Transverse colon (tissue), 4 donors: Measurements from ENCODE around the gene PTPRO. TPM values are rescaled to one million over a fixed set of nuclear protein-coding genes. Genes with fewer than 3 reads are reported as not detected.

ENCODE experiments used
- DNase-seq: peaks from one replicate; pipeline ENCODE4 v3.0.0-alpha.2; 2019
- H3K27ac ChIP-seq, 4 donors: fragments of 200-600 bp; sonication (generic); 2 replicates each; pipeline ENCODE4 v1.5.1; 2016 to 2018; ENCODE audit warnings: inconsistent platforms in 4 of 4
- H3K27me3 ChIP-seq: fragments of 200-600 bp; sonication (generic); 2 replicates; pipeline ENCODE4 v1.5.1; 2017; ENCODE audit warnings: inconsistent platforms
- H3K36me3 ChIP-seq, 4 donors: fragments of 200-600 bp; sonication (generic); 2 replicates each; pipeline ENCODE4 v1.5.1; 2017 to 2019; ENCODE audit warnings: inconsistent platforms in 4 of 4
- H3K4me1 ChIP-seq, 4 donors: fragments of 200-600 bp; sonication (generic); 2 replicates each; pipeline ENCODE4 v1.5.1; 2017 to 2020; ENCODE audit warnings: inconsistent platforms in 4 of 4
- H3K4me3 ChIP-seq, 4 donors: fragments of 200-600 bp; sonication (generic); 1 replicate in 1 of 4; 2 replicates in 3 of 4; pipeline versions ENCODE4 v1.5.1 to v1.6.1; 2017 to 2019; ENCODE audit warnings: inconsistent platforms in 4 of 4
- H3K9me3 ChIP-seq, 2 donors: fragments of 200-600 bp; sonication (generic); 2 replicates each; pipeline ENCODE4 v1.5.1; 2017 to 2019; ENCODE audit warnings: inconsistent platforms in 2 of 2
- EP300 ChIP-seq: sonication (generic); formaldehyde crosslinking; IDR thresholded peaks from one replicate; pipeline ENCODE4 v1.6.1; 2017; ENCODE audit warnings: antibody characterized with exemption, low read depth
- POLR2A ChIP-seq: fragments of 450-650 bp; IDR thresholded peaks from one replicate; pipeline ENCODE4 v1.6.1; 2016; ENCODE audit warnings: antibody characterized with exemption, mild to moderate bottlenecking, moderate library complexity
- POLR2AphosphoS5 ChIP-seq, 3 donors: sonication (generic); formaldehyde crosslinking; IDR thresholded peaks; one replicate each; pipeline ENCODE4 v1.6.1; 2016; ENCODE audit warnings: antibody characterized with exemption in 3 of 3
- WGBS, 2 donors: methylation state at CpG; one replicate each; pipeline ENCODE4 v1.1.5; 2018; ENCODE audit warnings: low coverage in 1 of 2; 5-methylcytosine and 5-hydroxymethylcytosine counted together
- in situ Hi-C, 4 donors: fragments of 200-750 bp; cut with MboI; loops; one replicate each; pipeline versions ENCODE4 v1.15.0 to v1.15.1; 2017; ENCODE audit warnings: low sequenced_read_pairs in 3 of 4, low pct_ligation_motif_present in 1 of 4, low pct_unique_long_range_greater_than_20kb in 1 of 4
- intact Hi-C: fragments of 100-400 bp; cut with DNase I; formaldehyde crosslinking; loops from one replicate; pipeline ENCODE4 v1.15.1; 2023; ENCODE audit warnings: low total_unique reads
- total RNA-seq, 4 donors: library from RNA; depleted of rRNA; stranded (reverse); fragments of >200 nt; gene quantifications; one replicate each; pipeline ENCODE4 v1.1.0, GENCODE V29; 2016
- TF ChIP-seq, protein P1 (sequence below), 5 experiments: fragments of 200-600 bp in 3 of 5; fragments of 450-650 bp in 2 of 5; sonication (generic) in 3 of 5; IDR thresholded peaks; 1 replicate in 2 of 5; 2 replicates in 3 of 5; pipeline ENCODE4 v1.5.1; 2016 to 2017; ENCODE audit warnings: antibody characterized with exemption in 5 of 5, inconsistent platforms in 3 of 5, mild to moderate bottlenecking in 2 of 5, moderate library complexity in 1 of 5

PTPRO gene
- total RNA-seq, 4 donors from 2014 or later: 0.75 to 7.9 (median 5.5) TPM

DNA sequence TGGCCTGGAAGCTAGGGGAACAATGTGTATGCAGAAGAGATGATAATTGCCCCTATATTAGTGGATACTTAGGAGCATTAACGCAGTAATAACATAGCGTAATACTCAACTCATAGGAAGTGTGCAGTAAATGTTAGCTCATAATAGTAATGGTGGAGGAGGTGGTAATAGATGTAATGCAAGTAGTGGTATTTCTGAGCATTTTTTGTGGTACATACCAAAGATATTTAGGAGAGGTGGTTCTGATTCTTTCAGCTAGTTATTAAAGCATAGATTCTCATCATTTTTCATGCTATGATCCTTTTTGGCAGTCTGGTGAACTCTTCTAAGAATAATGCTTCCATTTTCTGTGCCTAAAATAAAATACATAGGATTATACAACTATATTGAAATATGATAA, 233.1 kb downstream of the PTPRO start:
- H3K27ac ChIP-seq: no peak overlapping the region
- no peaks in the 10 kb centered on the region for H3K4me1 ChIP-seq
- no peaks in the 10 kb centered on the region for H3K27me3 ChIP-seq
- H3K4me3 ChIP-seq: no peak overlapping the region
- DNase-seq: no peak
- no peak for TF ChIP-seq POLR2AphosphoS5 (IDR thresholded peaks at IDR 0.05)
- TF ChIP-seq, protein P1, sequence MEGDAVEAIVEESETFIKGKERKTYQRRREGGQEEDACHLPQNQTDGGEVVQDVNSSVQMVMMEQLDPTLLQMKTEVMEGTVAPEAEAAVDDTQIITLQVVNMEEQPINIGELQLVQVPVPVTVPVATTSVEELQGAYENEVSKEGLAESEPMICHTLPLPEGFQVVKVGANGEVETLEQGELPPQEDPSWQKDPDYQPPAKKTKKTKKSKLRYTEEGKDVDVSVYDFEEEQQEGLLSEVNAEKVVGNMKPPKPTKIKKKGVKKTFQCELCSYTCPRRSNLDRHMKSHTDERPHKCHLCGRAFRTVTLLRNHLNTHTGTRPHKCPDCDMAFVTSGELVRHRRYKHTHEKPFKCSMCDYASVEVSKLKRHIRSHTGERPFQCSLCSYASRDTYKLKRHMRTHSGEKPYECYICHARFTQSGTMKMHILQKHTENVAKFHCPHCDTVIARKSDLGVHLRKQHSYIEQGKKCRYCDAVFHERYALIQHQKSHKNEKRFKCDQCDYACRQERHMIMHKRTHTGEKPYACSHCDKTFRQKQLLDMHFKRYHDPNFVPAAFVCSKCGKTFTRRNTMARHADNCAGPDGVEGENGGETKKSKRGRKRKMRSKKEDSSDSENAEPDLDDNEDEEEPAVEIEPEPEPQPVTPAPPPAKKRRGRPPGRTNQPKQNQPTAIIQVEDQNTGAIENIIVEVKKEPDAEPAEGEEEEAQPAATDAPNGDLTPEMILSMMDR (IDR thresholded peaks at IDR 0.05): no peak
- WGBS, 2 donors: 90 to 95% methylated on average over 2 of the region's 2 CpGs
- in situ Hi-C loops (no loop called here), intact Hi-C loops (no loop called here)
- H3K9me3 ChIP-seq: no peaks in the 10 kb centered on the region
- H3K36me3 ChIP-seq: no peaks in the 10 kb centered on the region

DNA sequence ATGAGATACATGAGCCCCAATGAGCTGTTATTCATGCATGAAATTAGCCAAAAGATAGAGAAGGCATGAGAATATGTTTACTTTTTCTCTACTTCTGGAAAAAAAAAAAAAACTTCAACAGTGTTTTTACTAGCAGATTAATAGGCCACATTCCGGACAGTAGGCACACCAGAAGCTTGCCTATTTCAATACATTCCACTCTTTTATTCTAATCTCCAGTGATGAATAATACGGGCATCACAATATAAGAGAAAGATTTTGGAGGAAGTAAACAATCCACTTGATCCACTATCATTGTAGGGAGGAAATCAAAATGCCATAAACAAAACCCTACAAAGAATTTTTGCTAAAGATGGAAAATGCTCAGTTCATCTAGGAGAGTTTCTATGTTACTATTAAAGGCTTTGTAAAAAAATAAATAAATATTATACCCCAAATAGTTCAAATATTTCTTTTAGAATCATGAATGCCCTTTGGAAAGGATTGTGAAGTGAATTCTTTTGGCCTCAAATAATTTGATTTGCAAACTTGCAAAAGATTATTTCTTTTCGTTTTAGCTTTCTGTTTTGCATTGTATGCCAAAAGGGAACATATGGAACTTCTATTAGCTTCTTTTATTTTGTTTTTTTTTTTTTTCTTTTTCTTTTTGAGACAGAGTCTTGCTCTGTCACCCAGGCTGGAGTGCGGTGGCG, 234.2 kb downstream of the PTPRO start:
- DNase-seq: no peak
- no peaks in the 10 kb centered on the region for H3K36me3 ChIP-seq
- no peak for TF ChIP-seq POLR2AphosphoS5 (IDR thresholded peaks at IDR 0.05)
- no peak for TF ChIP-seq EP300
- TF ChIP-seq, protein P1 (IDR thresholded peaks at IDR 0.05): no peak
- TF ChIP-seq POLR2A: no peak
- H3K9me3 ChIP-seq: no peaks in the 10 kb centered on the region
- H3K27me3 ChIP-seq: no peaks in the 10 kb centered on the region
- H3K4me1 ChIP-seq: peaks cover 0 to 1% (median under 1%) of the 10 kb centered on the region in 4 donors
- no peak overlapping the region for H3K4me3 ChIP-seq
- no peak overlapping the region for H3K27ac ChIP-seq
- 73 to 85% methylated on average over 3 to 5 of the region's 5 CpGs for WGBS, 2 donors
- intact Hi-C loops (no loop called here), in situ Hi-C loops (no loop called here)

DNA sequence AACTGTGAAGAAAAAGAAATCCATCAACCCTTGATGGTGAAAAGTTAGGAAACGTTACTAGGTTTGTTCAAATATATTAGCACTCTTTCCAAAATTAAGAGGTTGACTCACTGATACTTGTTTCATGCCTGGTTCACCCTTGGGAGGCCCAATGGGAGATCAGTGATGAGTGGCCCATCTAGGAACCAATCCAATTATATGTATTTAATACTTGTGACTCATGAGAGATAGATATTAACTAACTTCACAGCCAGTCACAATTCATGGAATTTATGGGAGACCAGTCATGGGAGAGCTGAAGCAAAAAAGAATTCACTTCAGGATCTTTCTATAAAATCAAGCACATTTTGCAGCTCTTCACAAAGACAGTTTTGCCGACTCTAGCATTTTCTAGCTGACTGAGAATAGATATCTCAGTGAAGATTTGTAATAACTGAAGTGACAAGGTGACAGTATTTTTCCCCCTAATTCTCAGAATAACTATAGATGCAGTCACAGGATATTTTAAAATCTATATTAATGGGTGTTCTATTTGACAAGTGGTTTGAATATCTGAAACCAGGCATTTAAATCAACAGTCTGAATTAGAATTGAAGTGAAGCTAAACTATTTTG, 236.7 kb downstream of the PTPRO start:
- peaks cover 0 to 20% (median 3%) of the 10 kb centered on the region in 4 donors for H3K4me1 ChIP-seq
- no peaks in the 10 kb centered on the region for H3K36me3 ChIP-seq
- intact Hi-C loops: no loop called here
- DNase-seq: no peak
- H3K27me3 ChIP-seq: no peaks in the 10 kb centered on the region
- in situ Hi-C loops: no loop called here
- TF ChIP-seq EP300 (no peak), POLR2A (no peak), POLR2AphosphoS5 (IDR thresholded peaks at IDR 0.05) (no peak)
- TF ChIP-seq, protein P1 (IDR thresholded peaks at IDR 0.05): no peak
- H3K4me3 ChIP-seq: no peak overlapping the region
- no peak overlapping the region for H3K27ac ChIP-seq
- 63 to 79% methylated on average over 2 of the region's 2 CpGs for WGBS, 2 donors
- H3K9me3 ChIP-seq: no peaks in the 10 kb centered on the region

DNA sequence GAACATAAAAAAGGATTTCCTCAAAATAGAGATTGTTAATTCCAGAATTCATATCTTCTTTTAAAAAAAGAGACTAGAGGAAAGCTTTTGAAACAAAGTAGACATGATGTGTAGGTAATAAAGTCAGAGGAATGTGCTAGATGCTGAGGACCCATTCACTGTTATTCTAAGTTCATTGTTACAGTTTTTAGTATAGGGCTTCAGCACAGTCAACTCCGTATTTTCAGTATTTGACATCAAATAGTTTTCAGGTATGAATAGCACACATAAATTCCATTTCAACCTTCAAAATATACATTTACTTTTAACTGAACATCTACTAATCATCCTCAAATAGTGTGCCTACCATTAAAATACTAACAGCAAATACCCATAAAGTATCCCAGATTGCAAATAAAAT, 239.1 kb downstream of the PTPRO start:
- TF ChIP-seq POLR2A (no peak), EP300 (no peak), POLR2AphosphoS5 (IDR thresholded peaks at IDR 0.05) (no peak)
- TF ChIP-seq, protein P1 (IDR thresholded peaks at IDR 0.05): no peak
- H3K36me3 ChIP-seq: no peaks in the 10 kb centered on the region
- no peak for DNase-seq
- no peak overlapping the region for H3K27ac ChIP-seq
- no peaks in the 10 kb centered on the region for H3K9me3 ChIP-seq
- H3K4me3 ChIP-seq: no peak overlapping the region
- intact Hi-C loops (loop anchor here (5.0 kb wide), 1 partner anchor 866 kb away; no protein-coding TSS in a partner anchor), in situ Hi-C loops (no loop called here)
- no peaks in the 10 kb centered on the region for H3K27me3 ChIP-seq
- H3K4me1 ChIP-seq: peaks cover 0 to 20% (median 3%) of the 10 kb centered on the region in 4 donors
- 98 to 100% methylated on average over 1 of the region's 1 CpG for WGBS, 2 donors
